Lung (tissue), 12 donors: ENCODE results near the gene KLF11. TPM values are rescaled to one million over a fixed set of nuclear protein-coding genes. Genes with fewer than 3 reads are reported as not detected.

Experiments used
- ATAC-seq: fragments of 200-7000 bp; cut with Tn5 transposase; one replicate; pipeline ENCODE4 v1.9.1; 2020; ENCODE audit warnings: moderate number of reproducible peaks; ENCODE audit not compliant: insufficient read depth, low FRiP score
- DNase-seq, 3 donors: peaks; one replicate each; pipeline ENCODE4 v3.0.0-alpha.2; 2013 to 2017
- H3K27ac ChIP-seq, 2 donors: one replicate each; pipeline ENCODE4 v1.5.1; 2013; ENCODE audit warnings: mild to moderate bottlenecking in 2 of 2, moderate library complexity in 2 of 2, control low read depth in 1 of 2, inconsistent platforms in 1 of 2, low read depth in 1 of 2, low read length in 1 of 2
- H3K27me3 ChIP-seq, 3 donors: one replicate each; pipeline ENCODE4 v1.5.1; 2013; ENCODE audit warnings: low read length in 2 of 3; ENCODE audit not compliant: control insufficient read depth in 3 of 3, insufficient read depth in 3 of 3
- H3K36me3 ChIP-seq, 4 donors: one replicate each; pipeline ENCODE4 v1.5.1; 2013; ENCODE audit warnings: low read length in 4 of 4, mild to moderate bottlenecking in 1 of 4, moderate library complexity in 1 of 4; ENCODE audit not compliant: control insufficient read depth in 4 of 4, insufficient read depth in 4 of 4
- H3K4me1 ChIP-seq, 5 donors: one replicate each; pipeline ENCODE4 v1.5.1; 2013; ENCODE audit warnings: low read length in 5 of 5, mild to moderate bottlenecking in 2 of 5, moderate library complexity in 1 of 5; ENCODE audit not compliant: control insufficient read depth in 5 of 5, insufficient read depth in 5 of 5
- H3K4me3 ChIP-seq: one replicate; pipeline ENCODE4 v1.5.1; 2013; ENCODE audit warnings: mild to moderate bottlenecking, control low read depth, moderate library complexity
- H3K9ac ChIP-seq, 2 donors: one replicate each; pipeline ENCODE4 v1.5.1; 2013; ENCODE audit warnings: low read length in 2 of 2, control low read depth in 1 of 2; ENCODE audit not compliant: insufficient read depth in 1 of 2
- H3K9me3 ChIP-seq, 4 donors: one replicate each; pipeline ENCODE4 v1.5.1; 2013; ENCODE audit warnings: low read length in 3 of 4, mild to moderate bottlenecking in 1 of 4, moderate library complexity in 1 of 4; ENCODE audit not compliant: control insufficient read depth in 4 of 4, insufficient read depth in 3 of 4
- WGBS, 2 donors: extraction: QIAGEN DNeasy Blood & Tissue Kit; methylation state at CpG; one replicate each; pipeline ENCODE4 v1.1.7; 2013; 5-methylcytosine and 5-hydroxymethylcytosine counted together
- polyA plus RNA-seq, 2 donors: library from polyadenylated mRNA; stranded (reverse); fragments of 200-250 nt; gene quantifications; one replicate each; pipeline ENCODE4 v1.2.1, GENCODE V29; 2013
- total RNA-seq, 2 donors: library from RNA; depleted of rRNA in 1 of 2; stranded (reverse); fragments of >200 nt in 1 of 2; gene quantifications; one replicate each; pipeline ENCODE4 v1.2.1, GENCODE V29; 2014 to 2021
- TF ChIP-seq, protein P1 (sequence below): IDR thresholded peaks from 2 replicates; pipeline ENCODE4 v1.5.1; 2012; ENCODE audit warnings: mild to moderate bottlenecking; ENCODE audit errors: control extremely low read depth, extremely low read depth
- donor health status: control.
- donor health status: control.
- donor health status: Bipolar disorder and iron deficiency.
- donor health status: healthy.
- donor health status: DM: yes; HTN: yes; CAD: no.

Gene KLF11
- total and polyA plus RNA-seq, 4 donors = 7.4 to 21.8 (median 17.3) TPM

DNA sequence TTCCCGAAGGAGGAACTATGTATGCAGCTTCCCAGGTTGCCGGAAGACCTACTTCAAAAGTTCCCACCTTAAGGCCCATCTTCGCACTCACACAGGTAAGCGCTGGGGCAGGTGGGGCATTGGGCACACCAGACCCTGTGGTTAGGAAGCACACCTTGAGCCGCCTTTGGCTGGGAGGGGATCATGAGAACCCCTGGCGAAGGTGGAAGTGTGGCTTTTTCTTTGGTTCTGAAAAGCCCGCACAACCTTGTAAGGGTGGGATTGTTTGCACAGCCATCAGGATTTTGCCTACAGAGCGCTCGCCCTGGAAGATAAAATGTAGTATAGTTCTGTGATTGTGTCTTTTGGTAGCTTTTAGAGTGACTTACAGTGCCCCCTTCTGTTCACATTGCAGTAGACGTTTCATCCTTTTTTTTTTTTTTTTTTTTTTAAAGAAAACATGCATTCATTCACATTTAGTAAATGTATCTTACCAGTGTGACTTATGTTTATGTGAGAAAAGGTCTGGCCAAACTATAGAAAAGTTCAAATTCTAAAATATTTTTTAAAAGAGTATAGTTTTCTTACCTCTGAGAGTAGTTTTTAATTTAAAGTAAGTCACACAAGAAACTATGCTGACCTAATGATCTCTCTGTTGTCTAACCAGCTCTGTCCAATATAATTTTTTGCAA is 5.3 kb downstream of the KLF11 start:
- Histone ChIP-seq H3K9ac (no peak overlapping the region), H3K4me1 (peaks cover 0 to 21% (median 7%) of the 10 kb centered on the region in 5 donors), H3K36me3 (peaks cover 7 to 42% (median 17%) of the 10 kb centered on the region in 4 donors), H3K9me3 (no peaks in the 10 kb centered on the region), H3K27ac (peak overlapping the region in 1 of 2 donors; percentile 47), H3K4me3 (no peak overlapping the region), H3K27me3 (no peaks in the 10 kb centered on the region)
- DNase-seq = peak in 2 of 3 donors; percentile 81 to 87
- 60 to 69% methylated on average over 10 of the region's 10 CpGs for WGBS, 2 donors
- TF ChIP-seq, protein P1, sequence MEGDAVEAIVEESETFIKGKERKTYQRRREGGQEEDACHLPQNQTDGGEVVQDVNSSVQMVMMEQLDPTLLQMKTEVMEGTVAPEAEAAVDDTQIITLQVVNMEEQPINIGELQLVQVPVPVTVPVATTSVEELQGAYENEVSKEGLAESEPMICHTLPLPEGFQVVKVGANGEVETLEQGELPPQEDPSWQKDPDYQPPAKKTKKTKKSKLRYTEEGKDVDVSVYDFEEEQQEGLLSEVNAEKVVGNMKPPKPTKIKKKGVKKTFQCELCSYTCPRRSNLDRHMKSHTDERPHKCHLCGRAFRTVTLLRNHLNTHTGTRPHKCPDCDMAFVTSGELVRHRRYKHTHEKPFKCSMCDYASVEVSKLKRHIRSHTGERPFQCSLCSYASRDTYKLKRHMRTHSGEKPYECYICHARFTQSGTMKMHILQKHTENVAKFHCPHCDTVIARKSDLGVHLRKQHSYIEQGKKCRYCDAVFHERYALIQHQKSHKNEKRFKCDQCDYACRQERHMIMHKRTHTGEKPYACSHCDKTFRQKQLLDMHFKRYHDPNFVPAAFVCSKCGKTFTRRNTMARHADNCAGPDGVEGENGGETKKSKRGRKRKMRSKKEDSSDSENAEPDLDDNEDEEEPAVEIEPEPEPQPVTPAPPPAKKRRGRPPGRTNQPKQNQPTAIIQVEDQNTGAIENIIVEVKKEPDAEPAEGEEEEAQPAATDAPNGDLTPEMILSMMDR = peak; percentile 49
- ATAC-seq = no peak

DNA sequence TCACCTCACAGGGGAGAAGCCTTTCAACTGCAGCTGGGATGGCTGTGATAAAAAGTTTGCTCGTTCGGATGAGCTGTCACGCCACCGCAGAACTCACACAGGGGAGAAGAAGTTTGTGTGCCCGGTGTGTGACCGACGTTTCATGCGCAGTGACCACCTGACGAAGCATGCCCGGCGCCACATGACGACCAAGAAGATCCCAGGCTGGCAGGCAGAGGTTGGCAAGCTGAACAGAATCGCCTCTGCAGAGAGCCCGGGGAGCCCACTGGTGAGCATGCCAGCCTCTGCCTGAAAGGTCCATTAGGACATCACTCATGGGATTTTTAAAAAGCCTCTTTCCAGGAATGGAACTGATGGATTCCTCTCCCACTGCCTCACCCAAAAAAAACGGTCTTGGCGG is 8.9 kb downstream of the KLF11 start:
- WGBS, 2 donors = 92 to 93% methylated on average over 16 of the region's 16 CpGs
- Histone ChIP-seq H3K9me3 (peaks cover 0 to 2% (median 0%) of the 10 kb centered on the region in 4 donors), H3K9ac (no peak overlapping the region), H3K27me3 (no peaks in the 10 kb centered on the region), H3K36me3 (peaks cover 10 to 39% (median 19%) of the 10 kb centered on the region in 4 donors), H3K4me1 (peaks cover 0 to 33% (median 8%) of the 10 kb centered on the region in 5 donors), H3K27ac (no peak overlapping the region), H3K4me3 (no peak overlapping the region)
- TF ChIP-seq, protein P1 = no peak
- DNase-seq (no peak), ATAC-seq (no peak)

DNA sequence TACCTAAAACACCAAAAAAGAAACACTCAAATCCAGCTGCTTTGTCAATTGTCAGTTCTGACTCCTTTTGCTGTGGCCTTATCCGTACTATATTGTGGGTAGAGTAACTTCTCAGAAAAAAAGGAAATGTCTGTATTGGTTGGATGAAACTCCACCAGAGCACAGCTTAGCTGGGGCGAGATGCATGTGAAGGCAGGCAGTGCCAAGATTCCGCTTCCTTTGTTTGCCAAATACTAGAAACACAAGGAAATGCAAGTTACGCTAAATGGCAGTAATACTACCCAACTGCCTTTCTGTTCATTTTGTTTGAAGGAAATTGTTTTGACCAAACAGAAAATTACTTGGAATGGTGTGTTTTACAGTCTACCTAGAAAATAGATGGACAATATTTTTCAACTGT is 10.0 kb downstream of the KLF11 start:
- Histone ChIP-seq H3K4me1 (peaks cover 0 to 41% (median 12%) of the 10 kb centered on the region in 5 donors), H3K36me3 (peaks cover 8 to 29% (median 16%) of the 10 kb centered on the region in 4 donors), H3K27ac (no peak overlapping the region), H3K4me3 (no peak overlapping the region), H3K27me3 (no peaks in the 10 kb centered on the region), H3K9ac (peak overlapping the region in 1 of 2 donors; percentile 61), H3K9me3 (peaks cover 0 to 2% (median 0%) of the 10 kb centered on the region in 4 donors)
- DNase-seq (peak in 2 of 3 donors; percentile 69 to 77), ATAC-seq (no peak)
- TF ChIP-seq, protein P1 = no peak
- WGBS, 2 donors = 31 to 60% methylated on average over 4 of the region's 4 CpGs
